ENCODE measurements around the gene LINGO3.

Gene LINGO3

DNA sequence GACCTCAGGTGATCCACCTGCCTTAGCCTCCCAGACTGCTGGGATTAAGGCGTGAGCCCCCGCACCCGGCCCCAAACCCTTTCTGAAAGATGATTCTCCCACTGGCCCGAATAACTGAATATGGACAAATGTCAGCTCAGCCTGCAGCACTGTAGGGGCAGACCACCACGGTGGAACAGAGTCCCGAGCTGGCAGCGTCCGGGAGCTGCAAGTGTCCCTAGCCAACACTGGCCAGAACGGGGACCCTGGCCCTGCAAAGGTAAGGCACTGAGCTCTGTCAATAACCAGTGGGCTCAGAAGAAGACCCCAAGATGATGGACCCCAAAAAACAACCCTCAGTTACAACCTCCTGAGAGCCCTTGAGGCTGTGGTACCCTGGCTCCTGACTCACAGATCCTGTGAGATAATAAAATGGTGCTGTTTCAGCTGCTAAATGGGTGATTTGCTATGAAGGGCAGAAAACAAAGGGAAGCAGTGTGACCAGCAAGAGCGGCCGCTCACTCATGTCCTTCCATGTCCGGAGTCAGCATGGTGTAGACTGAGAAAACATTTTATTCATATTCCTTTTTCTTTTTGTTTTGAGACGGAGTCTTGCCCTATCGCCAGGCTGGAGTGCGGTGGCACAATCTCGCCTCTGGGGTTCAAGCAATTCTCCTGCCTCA lies 18.9 kb upstream of the LINGO3 start:
- DNase-seq (ENCODE audit: low spot score): peak; percentile 60

DNA sequence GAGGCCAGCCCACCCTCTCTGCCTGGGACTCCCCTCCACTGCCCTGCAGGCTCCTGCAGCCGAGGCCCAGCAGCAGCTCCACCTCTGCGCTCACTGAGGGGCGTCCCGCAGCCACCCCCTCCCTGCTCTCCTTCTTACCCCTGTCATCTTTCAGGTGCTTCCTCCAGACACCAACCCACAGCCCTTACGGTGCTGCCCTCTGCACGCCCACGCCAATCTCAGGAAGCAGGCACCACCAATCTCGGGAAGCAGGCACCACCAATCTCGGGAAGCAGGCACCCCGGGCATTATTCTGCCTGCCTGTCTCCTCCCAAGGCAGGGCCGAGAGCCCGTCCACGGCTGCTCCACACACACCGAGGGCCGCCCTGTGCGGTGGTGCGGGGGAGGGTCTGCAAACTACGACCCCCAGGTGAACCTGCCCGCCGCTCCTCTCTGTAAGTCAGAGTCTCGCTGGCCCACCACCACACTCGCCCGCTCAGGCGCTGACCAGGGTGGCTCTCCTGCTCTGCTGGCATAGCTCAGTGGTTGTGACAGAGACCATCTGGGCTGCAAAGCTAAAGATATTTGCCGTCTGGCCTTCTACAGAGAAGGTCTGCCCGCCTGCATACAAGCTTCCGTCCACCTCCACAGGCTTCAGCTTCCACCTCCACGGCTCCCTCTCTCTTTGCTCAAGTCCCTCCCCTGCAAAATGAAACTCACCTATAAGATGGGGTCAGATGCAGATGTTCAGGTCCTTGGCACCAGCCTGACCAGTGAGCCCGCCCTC lies 17.5 kb upstream of the LINGO3 start:
- no peak for DNase-seq (ENCODE audit: low spot score)

DNA sequence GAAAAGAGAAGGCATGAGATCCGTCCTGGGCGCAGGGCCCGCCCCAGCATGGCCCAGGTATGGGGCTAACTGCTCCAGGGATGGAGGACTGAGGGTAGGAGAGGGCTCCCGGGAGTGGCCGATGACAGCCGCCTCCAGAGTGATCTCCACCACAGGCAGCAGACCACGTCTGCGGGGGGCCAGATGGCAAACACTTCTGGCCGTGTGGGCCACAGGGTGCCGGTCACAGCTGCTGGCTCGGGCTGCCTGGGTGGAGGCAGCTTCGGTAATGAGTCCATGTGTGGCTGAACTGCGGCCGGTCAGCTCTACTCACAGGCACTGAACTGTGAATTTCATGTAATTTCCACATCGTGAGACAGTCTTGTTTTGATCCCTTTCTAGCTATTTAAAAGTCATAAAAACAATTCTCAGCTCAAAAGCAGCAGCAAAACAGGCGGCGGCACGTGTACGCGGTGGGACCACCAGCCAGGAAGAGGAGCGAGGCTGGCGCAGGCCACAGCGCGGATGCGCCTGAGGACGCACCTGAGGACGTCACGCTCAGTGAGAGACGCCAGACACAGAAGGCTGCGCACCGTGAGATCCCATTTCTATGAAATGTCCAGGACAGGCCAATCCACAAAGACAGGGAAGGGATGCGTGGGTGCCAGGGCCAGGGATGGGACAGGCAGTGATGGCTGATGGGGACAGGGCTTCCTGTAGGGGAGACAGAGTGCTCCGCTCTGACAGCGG lies 16.4 kb upstream of the LINGO3 start:
- DNase-seq (ENCODE audit: low spot score): no peak

DNA sequence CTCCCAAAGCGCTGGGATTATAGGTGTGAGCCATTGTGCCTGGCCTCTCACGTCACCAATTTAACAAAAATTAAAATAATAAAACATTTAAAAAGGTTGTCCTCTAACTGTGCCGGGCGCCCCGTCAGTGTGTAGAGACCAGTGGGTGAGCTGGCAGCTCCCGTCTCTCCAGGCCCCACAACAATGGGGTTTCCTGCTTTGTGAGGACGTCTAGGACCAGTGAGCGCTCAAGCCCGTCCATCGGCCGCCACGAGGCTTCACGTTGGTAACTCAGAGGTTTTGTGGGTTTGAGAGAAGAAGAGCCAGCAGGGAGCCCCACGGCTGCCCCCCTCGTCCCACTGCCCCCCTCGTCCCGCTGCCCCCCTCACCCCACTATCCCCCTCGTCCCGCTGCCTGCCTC lies 15.8 kb upstream of the LINGO3 start:
- DNase-seq (ENCODE audit: low spot score): no peak

DNA sequence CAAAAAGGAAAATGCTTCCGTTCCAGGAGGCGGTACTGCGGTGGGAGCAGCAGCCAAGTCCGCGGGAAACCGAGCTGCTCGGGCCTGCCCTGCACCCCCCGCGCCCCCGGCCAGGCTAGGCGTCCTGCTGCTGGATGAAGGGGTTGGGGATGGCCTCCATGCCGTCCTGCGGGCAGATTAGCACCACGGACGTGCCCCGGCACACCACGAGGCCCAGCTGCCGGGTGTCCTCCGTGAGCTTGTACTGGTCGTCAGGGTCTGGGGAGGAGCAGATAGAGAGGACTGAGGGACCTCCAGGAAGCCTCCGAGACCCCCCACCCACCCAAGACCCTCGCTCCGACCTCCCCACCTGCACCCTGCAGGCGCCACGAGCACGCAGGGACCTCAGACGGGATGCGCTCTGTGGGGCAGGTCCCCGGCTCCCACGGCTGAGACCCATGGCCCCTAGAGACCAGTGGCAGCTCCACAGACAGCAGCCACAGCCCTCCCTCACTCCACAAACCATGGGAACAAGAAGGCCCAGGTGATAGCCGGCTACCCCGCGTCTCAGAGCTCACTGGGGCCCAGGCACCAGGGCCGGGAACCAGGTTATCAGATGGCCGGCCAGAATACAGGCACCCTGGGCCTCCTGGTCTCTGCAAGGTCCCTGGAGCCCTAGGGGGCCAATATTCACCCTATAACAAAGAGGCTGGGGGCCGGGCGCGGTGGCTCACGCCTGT lies 13.8 kb upstream of the LINGO3 start:
- DNase-seq (ENCODE audit: low spot score): no peak

DNA sequence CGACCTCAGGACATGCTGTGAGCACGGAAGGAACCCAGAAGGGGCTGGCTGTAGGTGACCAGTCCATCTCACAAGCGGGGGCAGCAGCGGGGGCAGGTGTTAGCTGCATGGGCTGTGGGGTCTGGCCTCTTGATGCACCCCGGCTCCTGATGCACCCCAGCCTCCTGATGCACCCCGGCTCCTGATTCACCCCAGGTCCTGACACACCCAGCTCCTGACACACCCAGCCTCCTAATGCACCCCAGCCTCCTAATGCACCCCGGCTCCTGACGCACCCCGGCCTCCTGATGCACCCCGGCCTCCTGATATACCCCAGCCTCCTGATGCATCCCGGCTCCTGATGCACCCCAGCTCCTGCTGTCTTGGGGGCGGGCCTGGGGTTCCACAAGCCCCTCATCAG lies 13.0 kb upstream of the LINGO3 start:
- no peak for DNase-seq (ENCODE audit: low spot score)

DNA sequence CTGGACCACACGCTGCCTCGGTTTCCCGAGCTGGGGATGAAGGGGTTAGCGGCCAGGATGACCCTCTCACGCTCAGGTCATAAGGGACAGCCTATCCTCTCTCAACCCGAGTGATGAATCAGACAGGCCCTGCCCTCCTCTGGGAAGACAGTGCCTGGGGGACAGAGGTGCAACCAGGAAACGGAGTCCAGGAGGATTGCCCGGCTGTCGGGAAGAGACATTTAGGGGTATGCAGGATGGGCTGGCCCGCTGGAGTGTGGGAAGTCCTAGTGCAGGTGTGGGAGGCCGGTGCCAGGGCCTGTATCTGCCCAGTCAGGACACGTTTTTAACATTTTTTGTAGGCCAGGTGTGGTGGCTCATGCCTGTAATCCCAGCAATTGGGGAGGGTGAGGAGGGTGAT lies 12.1 kb upstream of the LINGO3 start:
- DNase-seq (ENCODE audit: low spot score): no peak

DNA sequence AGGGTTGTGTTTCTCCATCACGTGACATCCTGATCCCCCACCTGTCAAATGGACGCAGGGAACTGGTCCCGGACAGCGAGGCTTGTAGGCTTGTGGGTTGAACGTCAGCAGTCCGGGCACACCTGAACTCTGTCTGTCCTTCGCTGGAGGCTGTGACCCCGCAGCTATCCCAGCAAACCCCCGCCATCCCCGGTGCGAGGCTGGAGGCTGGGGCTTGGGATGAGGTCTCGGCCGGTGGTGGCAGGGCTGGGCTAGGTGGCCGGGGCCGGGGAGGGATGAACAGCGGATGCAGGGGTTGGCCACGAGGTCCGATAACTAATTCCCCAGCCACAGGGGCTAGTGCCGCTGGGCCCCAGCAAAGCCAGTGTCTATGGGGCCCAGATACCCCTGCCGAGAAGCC lies 11.6 kb upstream of the LINGO3 start:
- DNase-seq (ENCODE audit: low spot score): no peak

DNA sequence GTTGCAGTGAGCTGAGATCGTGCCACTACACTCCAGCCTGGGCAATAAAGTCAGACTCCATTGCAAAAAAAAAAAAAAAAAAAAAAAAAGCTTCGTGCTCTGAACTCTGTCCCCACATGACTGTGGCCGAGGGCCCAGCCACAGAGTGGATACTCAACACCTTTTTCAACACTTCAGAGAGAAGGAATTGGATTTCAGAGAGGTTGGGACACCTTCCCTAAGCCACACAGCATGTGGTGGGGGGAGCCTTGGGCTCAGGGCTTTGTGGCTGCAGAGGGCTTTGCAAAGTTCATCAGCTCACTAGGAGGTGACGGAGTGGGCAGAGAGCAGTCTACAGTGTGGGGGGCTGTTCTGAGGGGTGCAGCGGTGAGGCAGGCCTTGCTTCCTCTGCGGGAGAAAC lies 11.0 kb upstream of the LINGO3 start:
- DNase-seq (ENCODE audit: low spot score): no peak

DNA sequence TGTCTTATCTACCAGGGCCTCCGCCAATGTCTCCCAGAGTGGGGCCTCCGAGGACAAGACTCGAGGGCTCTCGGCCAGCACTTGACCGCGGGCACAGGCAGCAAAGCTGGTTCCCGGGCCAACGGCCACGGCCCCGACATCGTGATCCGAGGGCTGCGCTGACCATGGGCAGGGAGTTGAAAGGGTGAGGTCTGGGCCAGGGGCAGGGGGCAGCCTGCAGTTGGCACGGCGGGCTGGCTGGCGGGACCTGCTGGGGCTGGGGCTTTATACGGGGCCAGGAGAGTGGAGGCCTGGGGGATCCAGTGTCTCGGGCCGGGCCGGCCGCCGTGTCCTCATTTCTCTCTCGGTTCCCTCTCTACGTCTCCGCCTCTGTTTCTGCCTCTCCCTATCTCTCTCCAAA lies 9.8 kb upstream of the LINGO3 start:
- DNase-seq (ENCODE audit: low spot score): no peak

DNA sequence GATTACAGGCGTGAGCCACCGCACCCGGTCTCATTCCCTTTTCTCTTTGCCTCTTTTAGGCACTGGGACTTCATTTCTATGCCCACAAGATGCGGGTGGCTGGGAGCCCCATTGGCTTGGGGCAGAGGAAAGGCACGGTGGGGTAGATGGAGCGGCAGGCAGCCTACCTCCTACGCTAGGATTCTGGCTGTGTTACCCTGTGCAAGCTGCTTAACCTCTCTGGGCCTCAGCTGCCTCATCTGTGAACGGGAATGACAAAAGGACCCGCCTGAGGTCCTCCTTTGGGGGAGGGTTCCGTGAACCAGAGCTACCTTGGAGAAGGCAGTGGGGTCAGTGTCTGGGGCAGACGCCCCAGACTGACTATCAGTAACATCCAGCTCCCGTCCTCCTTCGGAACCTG lies 9.3 kb upstream of the LINGO3 start:
- no peak for DNase-seq (ENCODE audit: low spot score)

DNA sequence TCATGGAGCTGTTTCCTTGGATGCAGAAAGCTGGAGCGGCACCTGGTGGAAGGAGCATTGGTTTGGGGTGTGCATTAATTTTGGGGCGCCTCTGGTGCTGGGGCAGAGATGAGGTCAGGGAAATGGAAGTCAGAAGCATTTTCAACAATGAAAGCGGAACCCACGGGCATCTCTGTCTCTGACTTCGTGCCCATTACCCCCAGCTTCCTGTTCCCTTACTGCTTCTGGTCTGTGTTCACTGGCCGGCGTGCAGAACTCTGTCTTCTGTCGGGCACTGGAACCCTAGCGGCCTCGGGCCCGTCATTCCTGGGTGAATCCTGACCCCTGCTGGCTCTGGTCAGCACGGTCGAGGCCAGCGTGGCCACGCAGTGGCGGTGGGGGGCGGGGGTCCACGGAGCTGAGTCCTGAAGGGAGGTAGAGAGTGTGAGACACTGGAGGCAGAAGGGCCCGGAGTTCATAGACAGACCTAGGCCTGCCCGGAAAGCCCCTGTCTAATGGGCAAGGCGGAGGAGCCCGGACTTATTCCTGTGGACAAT lies 7.9 kb upstream of the LINGO3 start:
- DNase-seq (ENCODE audit: low spot score): no peak

DNA sequence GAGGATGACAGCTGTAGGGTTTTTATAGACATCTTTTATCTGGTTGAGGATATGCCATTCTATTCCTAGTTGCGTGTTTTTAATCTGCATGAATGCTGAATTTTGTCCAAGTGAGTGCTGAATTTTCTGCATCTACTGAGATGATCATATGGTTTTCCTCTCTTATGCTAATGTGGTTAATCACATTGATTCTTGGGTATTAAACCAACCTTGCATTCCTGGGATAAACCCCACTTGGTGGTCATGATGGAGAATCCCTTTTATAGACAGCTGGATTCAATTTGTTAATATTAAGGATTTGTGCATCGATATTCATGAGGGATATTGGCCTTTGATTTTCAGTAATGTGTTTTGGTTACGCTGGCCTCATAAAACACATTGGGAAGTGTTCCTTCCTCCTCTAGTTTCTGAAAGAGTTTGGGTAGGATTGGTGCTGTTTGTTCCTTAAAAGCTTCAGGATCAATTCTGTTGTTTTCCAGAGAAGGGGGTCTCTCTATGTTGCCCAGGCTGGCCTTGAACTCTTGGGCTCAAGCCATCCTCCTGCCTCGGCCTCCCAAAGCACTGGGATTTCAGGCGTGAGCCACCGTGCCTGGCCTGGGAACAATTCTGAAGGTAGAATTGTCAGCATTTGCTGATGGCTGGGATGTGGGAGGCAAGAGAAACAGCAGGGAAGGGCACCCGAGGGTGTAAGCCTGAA lies 7.3 kb upstream of the LINGO3 start:
- DNase-seq (ENCODE audit: low spot score): no peak

DNA sequence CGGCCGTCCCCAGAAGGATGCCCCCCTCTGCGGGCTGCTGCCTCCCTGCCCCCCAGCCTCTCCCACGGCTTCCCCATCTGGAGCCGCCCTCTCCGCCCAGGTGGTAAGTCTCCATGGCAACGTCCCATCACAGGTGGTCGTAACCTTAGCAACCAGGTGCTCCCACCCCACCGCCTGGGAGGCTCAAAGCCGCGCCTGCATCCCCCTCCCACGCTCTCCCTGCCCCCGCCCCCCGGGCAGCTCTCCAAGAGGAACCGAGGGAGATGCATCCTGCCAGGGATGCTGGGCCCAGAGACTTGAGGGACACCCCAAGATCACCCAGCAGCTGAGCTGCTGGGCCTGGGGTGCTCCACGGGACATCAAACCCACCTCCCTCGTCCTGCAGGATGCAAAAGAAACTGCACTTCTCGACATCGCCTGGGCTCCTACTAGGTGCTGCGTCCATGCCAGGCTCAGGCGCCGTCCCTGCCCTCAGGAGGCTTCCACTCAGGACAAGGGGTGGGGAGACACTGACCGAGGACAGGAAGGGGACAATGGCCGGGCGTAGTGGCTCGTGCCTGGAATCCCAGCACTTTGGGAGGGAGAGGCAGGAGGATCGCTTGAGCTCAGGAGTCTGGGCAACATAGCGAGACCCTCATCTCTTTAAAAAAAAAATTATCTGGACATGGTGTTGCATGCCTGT lies 5.0 kb upstream of the LINGO3 start:
- no peak for DNase-seq (ENCODE audit: low spot score)

DNA sequence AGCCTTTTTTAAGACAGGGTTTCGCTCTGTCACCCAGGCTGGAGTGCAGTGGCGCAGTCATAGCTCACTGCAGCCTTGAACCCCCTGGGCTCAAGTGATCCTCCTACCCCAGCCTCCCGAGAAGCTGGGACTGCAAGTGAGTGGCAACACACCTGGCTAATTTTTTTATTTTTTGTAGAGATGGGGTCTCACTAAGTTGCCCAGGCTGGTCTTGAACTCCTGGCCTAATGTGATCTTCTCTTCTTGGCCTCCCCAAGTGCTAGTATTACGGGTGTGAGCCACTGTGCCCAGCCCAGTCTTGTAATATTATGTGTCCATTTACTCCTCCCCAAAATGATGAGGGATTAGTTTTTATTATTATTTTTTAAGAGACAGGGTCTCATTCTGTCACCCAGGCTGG lies 3.1 kb upstream of the LINGO3 start:
- no peak for DNase-seq (ENCODE audit: low spot score)

DNA sequence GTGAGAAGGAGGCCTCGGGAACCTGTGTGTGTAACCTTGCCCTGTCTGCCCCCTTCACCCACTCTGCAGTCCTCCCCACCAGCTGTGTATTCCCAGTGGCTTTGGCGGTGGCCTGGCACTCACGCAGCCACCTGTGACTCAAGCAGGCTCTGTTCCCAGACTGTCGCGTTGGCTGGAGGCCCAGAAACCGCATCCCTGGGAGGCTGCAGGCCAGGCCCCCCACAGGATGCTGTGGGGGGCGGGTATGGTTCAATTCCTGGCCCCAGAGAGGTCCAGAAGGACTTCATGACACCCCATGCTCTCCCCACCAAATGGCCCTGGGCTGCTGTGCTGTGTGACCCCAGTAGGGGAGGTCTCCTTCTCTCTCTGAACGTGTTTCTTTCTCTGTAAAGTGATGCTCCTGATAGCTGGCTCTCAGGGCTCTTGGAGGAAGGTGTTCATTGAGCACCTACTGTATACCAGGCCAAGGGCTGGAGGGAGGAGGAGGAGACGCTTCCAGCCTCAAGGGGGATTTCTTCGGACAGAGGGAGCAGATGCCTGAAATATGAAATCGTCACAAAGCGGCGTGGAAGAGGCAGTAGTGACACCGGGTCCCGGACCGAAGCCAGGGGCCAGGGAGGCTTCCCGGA lies 1.9 kb upstream of the LINGO3 start:
- DNase-seq (ENCODE audit: low spot score): no peak

DNA sequence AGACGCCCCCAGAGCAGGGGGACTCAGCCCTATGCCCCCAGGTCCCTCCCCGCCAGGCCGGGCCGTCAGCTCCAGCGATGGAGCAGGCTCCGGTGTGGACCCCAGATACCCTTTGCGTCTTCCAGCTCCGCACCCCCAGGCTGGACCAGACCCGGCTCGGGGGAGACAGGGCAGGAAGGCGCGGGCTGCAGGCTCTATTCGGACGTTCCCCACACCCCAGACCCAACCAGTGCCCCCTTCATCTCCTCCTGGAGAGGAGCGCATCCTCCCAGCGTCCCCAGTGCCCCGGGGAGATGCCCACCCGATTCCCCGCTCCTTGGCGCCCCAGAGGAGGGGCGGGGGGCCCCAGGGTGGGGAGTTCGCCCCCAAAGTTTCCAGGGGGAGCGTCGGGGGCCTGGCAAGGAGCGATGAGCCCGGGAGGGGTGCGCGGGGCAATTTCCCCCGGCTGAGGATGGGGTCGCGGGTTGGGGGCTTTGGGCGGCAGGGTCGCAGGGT lies 389 bp downstream of the LINGO3 start:
- no peak for DNase-seq (ENCODE audit: low spot score)

DNA sequence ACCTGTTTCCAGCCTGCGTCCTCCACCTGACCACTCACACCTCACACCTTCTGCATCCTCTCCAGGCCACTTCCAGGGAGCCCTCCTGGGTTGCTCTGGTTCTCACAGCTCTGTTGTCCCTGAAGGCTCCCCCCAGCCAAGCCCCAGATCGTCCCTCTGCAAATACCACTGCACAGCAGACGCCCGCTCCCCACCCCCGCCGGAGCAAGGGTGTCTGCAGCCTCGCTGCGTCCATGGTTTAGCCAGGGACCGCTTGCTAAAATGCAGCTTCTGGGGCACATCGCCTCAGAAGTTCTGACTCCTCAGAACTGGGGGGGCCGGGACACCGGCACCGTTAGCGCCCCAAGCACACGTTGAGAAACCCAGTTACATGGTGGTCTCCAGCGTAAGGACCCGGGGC lies 983 bp downstream of the LINGO3 start:
- DNase-seq (ENCODE audit: low spot score): no peak

DNA sequence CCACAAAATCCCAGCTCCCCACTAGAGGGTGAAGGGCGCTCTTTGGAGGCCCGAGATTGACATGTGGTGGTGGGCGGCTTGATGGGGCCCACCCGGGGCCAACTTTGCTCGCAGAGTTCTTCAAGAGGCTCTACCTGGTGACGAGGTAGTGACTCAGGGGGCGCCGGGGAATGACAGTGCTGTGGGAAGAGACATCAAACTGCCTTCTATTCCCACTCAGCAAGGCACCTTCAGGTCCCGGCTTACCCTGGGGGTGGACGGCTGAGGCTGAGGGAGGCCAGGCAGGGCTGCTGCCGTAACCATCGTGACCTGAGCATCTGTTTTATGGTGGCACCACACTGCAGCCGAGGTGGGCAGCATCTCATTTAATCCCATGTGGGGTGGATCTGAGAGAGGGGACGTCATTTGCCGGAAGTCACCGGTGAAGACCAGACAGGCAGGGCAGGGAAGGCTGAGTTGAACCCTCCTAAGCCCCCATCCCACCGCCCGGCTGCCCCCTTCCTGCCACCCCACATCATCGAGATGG lies 1.6 kb downstream of the LINGO3 start:
- no peak for DNase-seq (ENCODE audit: low spot score)
